GM18517 (cell line): ENCODE data around the gene LRMDA.

ENCODE experiments used
- ATAC-seq: cut with Tn5 transposase; IDR thresholded peaks from one replicate; pipeline ENCODE4 v1.9.1; 2021; ENCODE audit warnings: mild to moderate bottlenecking, moderate library complexity; ENCODE audit not compliant: unreplicated experiment

The LRMDA gene

GRCh38 chr10:76299501-76299900 lies 868.1 kb downstream of the LRMDA start:
- ATAC-seq: no peak

- ATAC-seq: no peak
Measured at GRCh38 chr10:76301211-76301610, 869.8 kb downstream of the LRMDA start.

- no peak for ATAC-seq
Measured at GRCh38 chr10:76301950-76302349, 870.5 kb downstream of the LRMDA start.

GRCh38 chr10:76302481-76302880 lies 871.1 kb downstream of the LRMDA start:
- ATAC-seq: no peak

GRCh38 chr10:76302961-76303630 lies 871.7 kb downstream of the LRMDA start:
- no peak for ATAC-seq

GRCh38 chr10:76303682-76304316 lies 872.4 kb downstream of the LRMDA start:
- ATAC-seq: no peak

- no peak for ATAC-seq
Measured at GRCh38 chr10:76305930-76306615, 874.6 kb downstream of the LRMDA start.

GRCh38 chr10:76306856-76307255 lies 875.4 kb downstream of the LRMDA start:
- ATAC-seq: no peak

- no peak for ATAC-seq
Measured at GRCh38 chr10:76309070-76309469, 877.6 kb downstream of the LRMDA start.

GRCh38 chr10:76309741-76310587 lies 878.5 kb downstream of the LRMDA start:
- no peak for ATAC-seq

- no peak for ATAC-seq
Measured at GRCh38 chr10:76310588-76311080, 879.2 kb downstream of the LRMDA start.

GRCh38 chr10:76311752-76312636 lies 880.6 kb downstream of the LRMDA start:
- ATAC-seq: peak; percentile 67

- no peak for ATAC-seq
Measured at GRCh38 chr10:76315240-76315639, 883.8 kb downstream of the LRMDA start.

GRCh38 chr10:76316234-76316633 lies 884.8 kb downstream of the LRMDA start:
- ATAC-seq: no peak

- no peak for ATAC-seq
Measured at GRCh38 chr10:76317078-76317477, 885.7 kb downstream of the LRMDA start.

- ATAC-seq: no peak
Measured at GRCh38 chr10:76318211-76318610, 886.8 kb downstream of the LRMDA start.

- no peak for ATAC-seq
Measured at GRCh38 chr10:76319661-76320060, 888.2 kb downstream of the LRMDA start.

- ATAC-seq: no peak
Measured at GRCh38 chr10:76324283-76324682, 892.9 kb downstream of the LRMDA start.

GRCh38 chr10:76327441-76327840 lies 896.0 kb downstream of the LRMDA start:
- ATAC-seq: no peak

- ATAC-seq: no peak
Measured at GRCh38 chr10:76328348-76328747, 896.9 kb downstream of the LRMDA start.
